Transverse colon (tissue), 4 donors: ENCODE results near the gene RASSF7. TPM values are rescaled to one million over a fixed set of nuclear protein-coding genes. Genes with fewer than 3 reads are reported as not detected.

Experiments
- DNase-seq: peaks from one replicate; pipeline ENCODE4 v3.0.0-alpha.2; 2019
- H3K27ac ChIP-seq, 4 donors: fragments of 200-600 bp; sonication (generic); 2 replicates each; pipeline ENCODE4 v1.5.1; 2016 to 2018; ENCODE audit warnings: inconsistent platforms in 4 of 4
- H3K27me3 ChIP-seq: fragments of 200-600 bp; sonication (generic); 2 replicates; pipeline ENCODE4 v1.5.1; 2017; ENCODE audit warnings: inconsistent platforms
- H3K36me3 ChIP-seq, 4 donors: fragments of 200-600 bp; sonication (generic); 2 replicates each; pipeline ENCODE4 v1.5.1; 2017 to 2019; ENCODE audit warnings: inconsistent platforms in 4 of 4
- H3K4me1 ChIP-seq, 4 donors: fragments of 200-600 bp; sonication (generic); 2 replicates each; pipeline ENCODE4 v1.5.1; 2017 to 2020; ENCODE audit warnings: inconsistent platforms in 4 of 4
- H3K4me3 ChIP-seq, 4 donors: fragments of 200-600 bp; sonication (generic); 1 replicate in 1 of 4; 2 replicates in 3 of 4; pipeline versions ENCODE4 v1.5.1 to v1.6.1; 2017 to 2019; ENCODE audit warnings: inconsistent platforms in 4 of 4
- H3K9me3 ChIP-seq, 2 donors: fragments of 200-600 bp; sonication (generic); 2 replicates each; pipeline ENCODE4 v1.5.1; 2017 to 2019; ENCODE audit warnings: inconsistent platforms in 2 of 2
- CTCF ChIP-seq, 5 experiments: fragments of 200-600 bp in 3 of 5; fragments of 450-650 bp in 2 of 5; sonication (generic) in 3 of 5; IDR thresholded peaks; 1 replicate in 2 of 5; 2 replicates in 3 of 5; pipeline ENCODE4 v1.5.1; 2016 to 2017; ENCODE audit warnings: antibody characterized with exemption in 5 of 5, inconsistent platforms in 3 of 5, mild to moderate bottlenecking in 2 of 5, moderate library complexity in 1 of 5
- EP300 ChIP-seq: sonication (generic); formaldehyde crosslinking; IDR thresholded peaks from one replicate; pipeline ENCODE4 v1.6.1; 2017; ENCODE audit warnings: antibody characterized with exemption, low read depth
- POLR2A ChIP-seq: fragments of 450-650 bp; IDR thresholded peaks from one replicate; pipeline ENCODE4 v1.6.1; 2016; ENCODE audit warnings: antibody characterized with exemption, mild to moderate bottlenecking, moderate library complexity
- POLR2AphosphoS5 ChIP-seq, 3 donors: sonication (generic); formaldehyde crosslinking; IDR thresholded peaks; one replicate each; pipeline ENCODE4 v1.6.1; 2016; ENCODE audit warnings: antibody characterized with exemption in 3 of 3
- WGBS, 2 donors: methylation state at CpG; one replicate each; pipeline ENCODE4 v1.1.5; 2018; ENCODE audit warnings: low coverage in 1 of 2; 5-methylcytosine and 5-hydroxymethylcytosine counted together
- in situ Hi-C, 4 donors: fragments of 200-750 bp; cut with MboI; loops; one replicate each; pipeline versions ENCODE4 v1.15.0 to v1.15.1; 2017; ENCODE audit warnings: low sequenced_read_pairs in 3 of 4, low pct_ligation_motif_present in 1 of 4, low pct_unique_long_range_greater_than_20kb in 1 of 4
- intact Hi-C: fragments of 100-400 bp; cut with DNase I; formaldehyde crosslinking; loops from one replicate; pipeline ENCODE4 v1.15.1; 2023; ENCODE audit warnings: low total_unique reads
- total RNA-seq, 4 donors: library from RNA; depleted of rRNA; stranded (reverse); fragments of >200 nt; gene quantifications; one replicate each; pipeline ENCODE4 v1.1.0, GENCODE V29; 2016

RASSF7 gene
- total RNA-seq, 4 donors from 2014 or later = 131 to 247 (median 213) TPM

GRCh38 chr11:598005-598680 lies 37.4 kb downstream of the RASSF7 start:
- DNase-seq = no peak
- H3K27me3 ChIP-seq = no peaks in the 10 kb centered on the region
- 92 to 100% methylated on average over 4 to 29 of the region's 30 CpGs for WGBS, 2 donors
- no peaks in the 10 kb centered on the region for H3K9me3 ChIP-seq
- no peaks in the 10 kb centered on the region for H3K4me1 ChIP-seq
- H3K4me3 ChIP-seq = no peak overlapping the region
- TF ChIP-seq EP300 = no peak
- no peak for TF ChIP-seq CTCF (IDR thresholded peaks at IDR 0.05)
- no peak for TF ChIP-seq POLR2A
- TF ChIP-seq POLR2AphosphoS5 (IDR thresholded peaks at IDR 0.05) = no peak
- intact Hi-C loops (no loop called here), in situ Hi-C loops (no loop called here)
- peaks cover 0 to 53% (median 15%) of the 10 kb centered on the region in 4 donors for H3K36me3 ChIP-seq
- H3K27ac ChIP-seq = no peak overlapping the region

- no peaks in the 10 kb centered on the region for H3K9me3 ChIP-seq
- peaks cover 0 to 54% (median 17%) of the 10 kb centered on the region in 4 donors for H3K36me3 ChIP-seq
- intact Hi-C loops (no loop called here), in situ Hi-C loops (no loop called here)
- no peaks in the 10 kb centered on the region for H3K27me3 ChIP-seq
- 93 to 100% methylated on average over 8 to 23 of the region's 23 CpGs for WGBS, 2 donors
- no peaks in the 10 kb centered on the region for H3K4me1 ChIP-seq
- no peak overlapping the region for H3K27ac ChIP-seq
- H3K4me3 ChIP-seq = no peak overlapping the region
- DNase-seq = no peak
- TF ChIP-seq POLR2A (no peak), CTCF (IDR thresholded peaks at IDR 0.05) (no peak), POLR2AphosphoS5 (IDR thresholded peaks at IDR 0.05) (no peak), EP300 (no peak)
These were observed 40.9 kb downstream of the RASSF7 start for GRCh38 chr11:601573-602245.

DNA sequence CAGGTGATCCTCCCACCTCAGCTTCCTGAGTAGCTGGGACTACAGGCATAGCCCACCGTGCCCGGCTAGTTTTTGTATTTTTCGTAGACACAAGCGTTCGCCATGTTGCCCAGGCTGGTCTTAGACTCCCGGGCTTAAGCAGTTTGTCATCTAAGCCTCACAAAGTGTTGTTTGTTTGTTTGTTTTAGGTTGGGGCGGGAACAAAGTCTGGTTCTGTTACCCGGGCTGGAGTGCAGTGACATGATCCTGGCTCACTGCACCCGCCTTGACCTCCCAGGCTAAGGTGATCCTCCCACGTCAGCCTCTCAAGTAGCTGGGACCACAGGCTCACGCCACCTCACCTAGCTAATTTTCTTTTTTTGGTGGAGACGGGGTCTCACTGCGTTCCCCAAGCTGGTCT lies 42.4 kb downstream of the RASSF7 start:
- in situ Hi-C loops = no loop called here
- peaks cover 0 to 55% (median 22%) of the 10 kb centered on the region in 4 donors for H3K36me3 ChIP-seq
- H3K27ac ChIP-seq = no peak overlapping the region

More for the DNA sequence above, 42.4 kb downstream of the RASSF7 start:
- intact Hi-C loops = no loop called here
- H3K4me1 ChIP-seq = no peaks in the 10 kb centered on the region
- WGBS, 2 donors = 91 to 92% methylated on average over 4 to 13 of the region's 13 CpGs
- DNase-seq = no peak
- TF ChIP-seq CTCF (IDR thresholded peaks at IDR 0.05) (no peak), POLR2A (no peak), EP300 (no peak), POLR2AphosphoS5 (IDR thresholded peaks at IDR 0.05) (no peak)
- H3K4me3 ChIP-seq = no peak overlapping the region
- H3K9me3 ChIP-seq = no peaks in the 10 kb centered on the region
- no peaks in the 10 kb centered on the region for H3K27me3 ChIP-seq
